Dendritic cell treated with granulocyte-macrophage colony-stimulating factor and Interleukin-4, amounts not matched to agents 40 ng/mL and 50 ng/mL, for 4 days (primary cell): Measurements from ENCODE around the gene OR13G1.
"Not testable (repeated sequence)": the region's sequence is repeated elsewhere in the genome, so short reads cannot be mapped to it uniquely, and the experiment has no call there.

Source experiments
- H3K27ac Mint-ChIP-seq: one replicate; pipeline ENCODE4 v1.8.0; 2022; ENCODE audit warnings: mild to moderate bottlenecking, mixed read lengths
- H3K27me3 Mint-ChIP-seq: one replicate; pipeline ENCODE4 v1.8.0; 2022; ENCODE audit warnings: mild to moderate bottlenecking, mixed read lengths
- H3K36me3 Mint-ChIP-seq: one replicate; pipeline ENCODE4 v1.8.0; 2022; ENCODE audit warnings: low read depth, mixed read lengths
- H3K4me1 Mint-ChIP-seq: one replicate; pipeline ENCODE4 v1.8.0; 2022; ENCODE audit warnings: low read depth, mixed read lengths
- H3K4me3 Mint-ChIP-seq: one replicate; pipeline ENCODE4 v1.8.0; 2022; ENCODE audit warnings: mild to moderate bottlenecking, moderate library complexity, mixed read lengths
- H3K9me3 Mint-ChIP-seq: one replicate; pipeline ENCODE4 v1.8.0; 2022; ENCODE audit warnings: mixed read lengths
- intact Hi-C: fragments of 100-400 bp; cut with micrococcal nuclease; formaldehyde crosslinking; loops from one replicate; pipeline ENCODE4 v1.15.0; 2022

Gene OR13G1, protein sequence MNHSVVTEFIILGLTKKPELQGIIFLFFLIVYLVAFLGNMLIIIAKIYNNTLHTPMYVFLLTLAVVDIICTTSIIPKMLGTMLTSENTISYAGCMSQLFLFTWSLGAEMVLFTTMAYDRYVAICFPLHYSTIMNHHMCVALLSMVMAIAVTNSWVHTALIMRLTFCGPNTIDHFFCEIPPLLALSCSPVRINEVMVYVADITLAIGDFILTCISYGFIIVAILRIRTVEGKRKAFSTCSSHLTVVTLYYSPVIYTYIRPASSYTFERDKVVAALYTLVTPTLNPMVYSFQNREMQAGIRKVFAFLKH

DNA sequence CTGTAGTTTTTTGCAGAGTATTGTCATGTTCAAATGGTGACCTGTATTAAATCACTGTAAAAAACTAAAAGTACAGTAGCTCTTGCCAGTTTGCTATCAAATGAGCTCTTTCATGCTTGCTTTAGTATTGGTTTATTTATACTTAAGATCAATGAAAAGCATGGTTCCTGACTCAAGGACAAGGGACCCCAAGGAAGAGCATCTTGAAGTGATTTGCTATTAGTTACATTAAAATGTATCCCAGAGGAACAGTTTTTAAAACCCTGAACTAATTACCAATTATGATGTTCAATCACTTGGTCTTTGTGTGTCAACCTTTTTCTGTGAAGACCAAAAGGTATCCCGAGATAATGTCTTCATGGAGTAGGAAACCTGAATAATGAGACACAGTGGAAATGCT, at the start of gene OR13G1:
TSS of gene OR13G1 (minus strand) at position 101 of the 400 bp plus-strand sequence. CDS start 6,698 bp downstream, outside the sequence.
- intact Hi-C loops = loop anchor here (10.0 kb wide), 1 partner anchor 175 kb away; the partner anchor contains the start of gene TRIM58
- Mint-ChIP-seq H3K9me3 (no peaks in the 10 kb centered on the region), H3K27me3 (no peaks in the 10 kb centered on the region), H3K4me1 (no peaks in the 10 kb centered on the region), H3K4me3 (no peak within 1 kb of the TSS), H3K36me3 (no peaks in the 10 kb centered on the region), H3K27ac (no peak within 1 kb of the TSS)

GRCh38 chr1:247721222-247721621, 41.7 kb upstream of the OR13G1 start:
- Mint-ChIP-seq H3K27me3 (no peaks in the 10 kb centered on the region), H3K4me1 (no peaks in the 10 kb centered on the region), H3K36me3 (no peaks in the 10 kb centered on the region), H3K27ac (no peak overlapping the region), H3K9me3 (peaks cover 11% of the 10 kb centered on the region), H3K4me3 (no peak overlapping the region)
- intact Hi-C loops = no loop called here

- H3K27me3 Mint-ChIP-seq = no peaks in the 10 kb centered on the region
- H3K36me3 Mint-ChIP-seq = no peaks in the 10 kb centered on the region
- H3K4me1 Mint-ChIP-seq = no peaks in the 10 kb centered on the region
- intact Hi-C loops = no loop called here
- H3K4me3 Mint-ChIP-seq = no peak within 1 kb of the TSS
- H3K27ac Mint-ChIP-seq = no peak within 1 kb of the TSS
- H3K9me3 Mint-ChIP-seq = peaks cover 8% of the 10 kb centered on the region
These were observed 37.0 kb upstream of the OR13G1 start, which contains the start of gene OR6F1 for GRCh38 chr1:247716546-247716945. Gene OR6F1 (minus strand): TSS chr1:247716646. CDS start chr1:247712755, 3,891 bp downstream.

GRCh38 chr1:247713753-247714152, 34.2 kb upstream of the OR13G1 start:
- H3K4me3 Mint-ChIP-seq = no peak overlapping the region
- no peaks in the 10 kb centered on the region for H3K27me3 Mint-ChIP-seq
- no peak overlapping the region for H3K27ac Mint-ChIP-seq
- intact Hi-C loops = no loop called here
- H3K9me3 Mint-ChIP-seq = peaks cover 20% of the 10 kb centered on the region
- no peaks in the 10 kb centered on the region for H3K36me3 Mint-ChIP-seq
- H3K4me1 Mint-ChIP-seq = no peaks in the 10 kb centered on the region

- H3K27ac Mint-ChIP-seq, H3K36me3 Mint-ChIP-seq, H3K4me3 Mint-ChIP-seq, H3K4me1 Mint-ChIP-seq, intact Hi-C loops, H3K27me3 Mint-ChIP-seq: not testable (repeated sequence)
- H3K9me3 Mint-ChIP-seq = peaks cover 20% of the 10 kb centered on the region
These were observed 31.1 kb upstream of the OR13G1 start for GRCh38 chr1:247710681-247711080.

DNA sequence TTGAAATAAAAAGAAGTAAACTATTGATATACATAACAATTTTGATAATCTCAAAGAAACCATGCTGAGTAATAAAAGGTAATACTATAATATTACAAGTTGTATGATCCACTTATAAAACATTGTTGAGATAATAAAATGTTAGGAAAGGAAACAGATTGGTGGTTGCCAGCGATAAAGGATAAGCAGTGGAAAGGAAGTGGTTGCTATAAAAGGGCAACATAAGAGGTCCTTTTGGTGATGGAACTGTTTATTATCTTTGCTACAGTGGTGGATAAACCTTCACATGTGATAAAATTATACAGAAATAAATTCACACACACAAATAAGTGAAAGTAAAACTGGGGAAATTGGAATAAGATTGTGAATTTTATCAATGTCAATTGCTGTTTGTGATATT, 21.8 kb upstream of the OR13G1 start:
- no peaks in the 10 kb centered on the region for H3K36me3 Mint-ChIP-seq
- intact Hi-C loops = no loop called here

DNA sequence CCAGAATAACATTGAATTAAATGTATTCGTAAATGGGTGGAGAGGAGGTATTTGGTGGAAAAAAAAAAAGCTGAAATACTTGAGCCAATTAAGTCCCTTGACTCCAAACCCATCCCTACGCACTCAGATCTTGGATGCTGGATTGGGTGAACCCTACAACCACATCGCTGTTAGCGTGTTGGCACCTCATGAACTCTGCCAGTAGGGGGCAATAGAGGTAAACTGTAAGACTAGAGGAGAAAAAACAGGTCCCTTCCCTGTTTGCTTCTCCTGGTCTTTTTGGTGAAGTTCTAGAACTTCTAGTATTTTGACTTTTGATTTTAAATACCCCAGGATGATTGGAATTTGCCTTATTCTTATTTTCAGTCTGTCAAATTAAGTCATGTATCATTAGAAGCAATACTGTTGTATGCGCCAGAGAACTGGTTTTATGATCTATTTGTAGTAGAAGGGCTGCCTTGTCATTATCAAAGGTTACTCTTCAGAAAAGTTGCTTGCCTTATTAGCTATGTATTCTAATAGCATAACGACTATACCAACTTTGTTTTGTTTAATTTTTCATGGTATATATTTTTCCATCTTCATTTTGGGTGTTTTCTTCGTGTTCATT, 1.9 kb upstream of the OR13G1 start:
- no peak overlapping the region for H3K4me3 Mint-ChIP-seq
- H3K27me3 Mint-ChIP-seq = no peaks in the 10 kb centered on the region
- H3K9me3 Mint-ChIP-seq = no peaks in the 10 kb centered on the region
- H3K4me1 Mint-ChIP-seq = no peaks in the 10 kb centered on the region
- intact Hi-C loops = loop anchor here (10.0 kb wide), 1 partner anchor 173 kb away; the partner anchor contains the start of gene TRIM58
- no peak overlapping the region for H3K27ac Mint-ChIP-seq
- no peaks in the 10 kb centered on the region for H3K36me3 Mint-ChIP-seq

More for the DNA sequence above, 21.8 kb upstream of the OR13G1 start:
- H3K27ac Mint-ChIP-seq = no peak overlapping the region
- H3K9me3 Mint-ChIP-seq = no peaks in the 10 kb centered on the region
- H3K27me3 Mint-ChIP-seq = no peaks in the 10 kb centered on the region
- H3K4me3 Mint-ChIP-seq = no peak overlapping the region
- no peaks in the 10 kb centered on the region for H3K4me1 Mint-ChIP-seq

- intact Hi-C loops = loop anchor here (10.0 kb wide), 1 partner anchor 175 kb away; the partner anchor contains the start of gene TRIM58
- no peaks in the 10 kb centered on the region for H3K36me3 Mint-ChIP-seq
- no peak overlapping the region for H3K4me3 Mint-ChIP-seq
- H3K27me3 Mint-ChIP-seq = no peaks in the 10 kb centered on the region
- H3K27ac Mint-ChIP-seq = no peak overlapping the region
- no peaks in the 10 kb centered on the region for H3K4me1 Mint-ChIP-seq
- H3K9me3 Mint-ChIP-seq = no peaks in the 10 kb centered on the region
These were observed 632 bp upstream of the OR13G1 start for GRCh38 chr1:247680171-247680570.

DNA sequence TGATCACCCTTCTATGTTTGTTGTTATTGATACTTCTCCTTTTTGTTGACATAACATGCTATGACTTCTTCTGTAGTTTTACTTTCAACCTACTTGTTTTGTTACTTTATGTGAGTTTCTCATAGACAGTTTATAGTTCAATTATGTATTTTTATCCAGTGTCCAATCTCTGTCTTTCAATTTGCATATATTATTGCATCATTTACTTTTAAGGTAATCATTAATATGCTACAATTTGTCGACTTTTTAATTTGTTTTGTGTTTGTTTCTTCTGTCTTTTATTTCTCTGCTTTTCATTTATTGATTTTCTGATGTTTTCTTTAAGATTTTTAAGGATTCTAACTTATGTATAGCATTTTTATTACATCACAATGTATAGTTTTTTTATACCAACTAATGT, 10.3 kb downstream of the OR13G1 start:
- Mint-ChIP-seq H3K27me3 (no peaks in the 10 kb centered on the region), H3K27ac (no peak overlapping the region), H3K9me3 (peaks cover 8% of the 10 kb centered on the region), H3K36me3 (no peaks in the 10 kb centered on the region), H3K4me3 (no peak overlapping the region), H3K4me1 (no peaks in the 10 kb centered on the region)
- intact Hi-C loops = no loop called here

- no peak overlapping the region for H3K4me3 Mint-ChIP-seq
- no peaks in the 10 kb centered on the region for H3K27me3 Mint-ChIP-seq
- peaks cover 11% of the 10 kb centered on the region for H3K9me3 Mint-ChIP-seq
- H3K27ac Mint-ChIP-seq = no peak overlapping the region
- intact Hi-C loops = no loop called here
- peaks cover 4% of the 10 kb centered on the region for H3K4me1 Mint-ChIP-seq
- H3K36me3 Mint-ChIP-seq = no peaks in the 10 kb centered on the region
These were observed 23.2 kb downstream of the OR13G1 start for GRCh38 chr1:247656221-247656875.

- no peak overlapping the region for H3K4me3 Mint-ChIP-seq
- H3K27me3 Mint-ChIP-seq = no peaks in the 10 kb centered on the region
- no peak overlapping the region for H3K27ac Mint-ChIP-seq
- H3K4me1 Mint-ChIP-seq = peaks cover 6% of the 10 kb centered on the region
- H3K36me3 Mint-ChIP-seq = no peaks in the 10 kb centered on the region
- intact Hi-C loops = no loop called here
- H3K9me3 Mint-ChIP-seq = peaks cover under 1% of the 10 kb centered on the region
These were observed 26.5 kb downstream of the OR13G1 start for GRCh38 chr1:247653040-247653439.

- peaks cover 15% of the 10 kb centered on the region for H3K4me1 Mint-ChIP-seq
- no peak overlapping the region for H3K4me3 Mint-ChIP-seq
- intact Hi-C loops = no loop called here
- no peaks in the 10 kb centered on the region for H3K36me3 Mint-ChIP-seq
- H3K27me3 Mint-ChIP-seq = no peaks in the 10 kb centered on the region
- H3K27ac Mint-ChIP-seq = peak overlapping the region; percentile 65
- H3K9me3 Mint-ChIP-seq = no peaks in the 10 kb centered on the region
These were observed 31.7 kb downstream of the OR13G1 start for GRCh38 chr1:247647864-247648263.

DNA sequence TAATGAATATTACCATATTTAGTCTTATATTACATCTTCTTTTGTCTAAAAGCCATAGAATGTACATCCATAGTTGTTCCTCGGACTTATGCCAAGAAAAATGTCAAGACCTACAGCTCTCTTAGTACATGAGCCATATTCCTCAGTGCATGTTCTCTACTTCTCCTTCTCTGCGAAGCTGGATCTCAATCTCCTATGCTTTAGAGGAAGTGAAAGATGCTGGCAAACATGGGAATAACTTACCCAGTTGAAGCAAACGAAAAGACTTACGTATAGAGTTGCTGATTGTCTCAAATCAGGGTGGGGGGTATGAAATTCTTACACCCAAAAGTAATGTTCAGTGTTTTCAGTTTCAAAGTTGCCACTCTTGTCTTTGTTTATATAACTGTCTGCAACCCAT, 32.7 kb downstream of the OR13G1 start:
- intact Hi-C loops = no loop called here
- no peaks in the 10 kb centered on the region for H3K9me3 Mint-ChIP-seq
- H3K27me3 Mint-ChIP-seq = no peaks in the 10 kb centered on the region
- peaks cover 21% of the 10 kb centered on the region for H3K4me1 Mint-ChIP-seq
- H3K36me3 Mint-ChIP-seq = no peaks in the 10 kb centered on the region
- no peak overlapping the region for H3K4me3 Mint-ChIP-seq
- H3K27ac Mint-ChIP-seq = peak overlapping the region; percentile 65

GRCh38 chr1:247642742-247643141, 36.8 kb downstream of the OR13G1 start:
- H3K4me1 Mint-ChIP-seq = peaks cover 38% of the 10 kb centered on the region
- intact Hi-C loops = no loop called here
- peaks cover 8% of the 10 kb centered on the region for H3K27me3 Mint-ChIP-seq
- no peak overlapping the region for H3K27ac Mint-ChIP-seq
- H3K36me3 Mint-ChIP-seq = no peaks in the 10 kb centered on the region
- no peaks in the 10 kb centered on the region for H3K9me3 Mint-ChIP-seq
- H3K4me3 Mint-ChIP-seq = no peak overlapping the region
